Uterus (tissue), 4 donors: Measurements from ENCODE around the gene TRAF1. TPM values are rescaled to one million over a fixed set of nuclear protein-coding genes. Genes with fewer than 3 reads are reported as not detected.

Experiments
- DNase-seq, 2 donors: peaks; one replicate each; pipeline ENCODE4 v3.0.0-alpha.2; 2019 to 2020
- H3K27ac ChIP-seq, 2 donors: fragments of 200-600 bp; sonication (generic); 1 replicate in 1 of 2; 2 replicates in 1 of 2; pipeline ENCODE4 v1.5.1; 2016 to 2018
- H3K27me3 ChIP-seq, 2 donors: fragments of 200-600 bp; sonication (generic); one replicate each; pipeline ENCODE4 v1.5.1; 2018 to 2019; ENCODE audit warnings: control low read depth in 1 of 2
- H3K36me3 ChIP-seq, 2 donors: fragments of 200-600 bp; sonication (generic); one replicate each; pipeline ENCODE4 v1.5.1; 2019; ENCODE audit warnings: control low read depth in 1 of 2
- H3K4me1 ChIP-seq, 2 donors: fragments of 200-600 bp; sonication (generic); one replicate each; pipeline ENCODE4 v1.5.1; 2018 to 2019; ENCODE audit warnings: control low read depth in 1 of 2
- H3K4me3 ChIP-seq, 2 donors: fragments of 200-600 bp; sonication (generic); 1 replicate in 1 of 2; 2 replicates in 1 of 2; pipeline ENCODE4 v1.5.1; 2018 to 2019; ENCODE audit warnings: mild to moderate bottlenecking in 1 of 2
- H3K9me3 ChIP-seq, 2 donors: fragments of 200-600 bp; sonication (generic); one replicate each; pipeline ENCODE4 v1.5.1; 2019; ENCODE audit warnings: control low read depth in 1 of 2
- CTCF ChIP-seq, 4 experiments: fragments of 200-600 bp in 2 of 4; fragments of 450-650 bp in 2 of 4; sonication (generic) in 2 of 4; IDR thresholded peaks; one replicate each; pipeline ENCODE4 v1.5.1; 2016 to 2019; ENCODE audit warnings: antibody characterized with exemption in 4 of 4, mild to moderate bottlenecking in 2 of 4, moderate library complexity in 1 of 4
- POLR2A ChIP-seq, 2 donors: fragments of 450-650 bp; IDR thresholded peaks; one replicate each; pipeline ENCODE4 v1.6.1; 2016; ENCODE audit warnings: antibody characterized with exemption in 2 of 2, mild to moderate bottlenecking in 1 of 2, moderate library complexity in 1 of 2
- intact Hi-C: fragments of 100-400 bp; cut with DNase I; formaldehyde crosslinking; loops from one replicate; pipeline ENCODE4 v1.15.1; 2023; ENCODE audit warnings: low total_unique reads
- total RNA-seq, 4 donors: library from RNA; depleted of rRNA in 3 of 4; stranded (reverse); fragments of >200 nt in 3 of 4; gene quantifications; one replicate each; pipeline versions ENCODE4 v1.1.0 to v1.2.4, GENCODE V29; 2014 to 2023
- donor health status: DM: yes; HTN: yes; CAD: no.

TRAF1 gene
- total RNA-seq, 4 donors from 2014 or later = 0.51 to 8.7 (median 2.6) TPM

GRCh38 chr9:120883608-120883996 lies 43.0 kb downstream of the TRAF1 start:
- Histone ChIP-seq H3K27me3 (no peaks in the 10 kb centered on the region), H3K9me3 (no peaks in the 10 kb centered on the region), H3K4me1 (no peaks in the 10 kb centered on the region), H3K4me3 (no peak overlapping the region), H3K27ac (no peak overlapping the region), H3K36me3 (no peaks in the 10 kb centered on the region)
- TF ChIP-seq POLR2A (IDR thresholded peaks at IDR 0.05) = no peak
- no peak for TF ChIP-seq CTCF (IDR thresholded peaks at IDR 0.05)
- intact Hi-C loops = no loop called here
- DNase-seq = no peak

- Histone ChIP-seq H3K27me3 (no peaks in the 10 kb centered on the region), H3K36me3 (no peaks in the 10 kb centered on the region), H3K4me1 (no peaks in the 10 kb centered on the region), H3K4me3 (no peak overlapping the region), H3K9me3 (no peaks in the 10 kb centered on the region), H3K27ac (no peak overlapping the region)
- TF ChIP-seq CTCF (IDR thresholded peaks at IDR 0.05) (no peak), POLR2A (IDR thresholded peaks at IDR 0.05) (no peak)
- intact Hi-C loops = no loop called here
- no peak for DNase-seq
These were observed 43.5 kb downstream of the TRAF1 start for GRCh38 chr9:120882935-120883607.

- intact Hi-C loops = loop anchor here (5.0 kb wide), 1 partner anchor 58 kb away; no protein-coding TSS in a partner anchor
- Histone ChIP-seq H3K27ac (no peak overlapping the region), H3K4me3 (no peak overlapping the region), H3K36me3 (no peaks in the 10 kb centered on the region), H3K9me3 (no peaks in the 10 kb centered on the region), H3K4me1 (no peaks in the 10 kb centered on the region), H3K27me3 (no peaks in the 10 kb centered on the region)
- TF ChIP-seq POLR2A (IDR thresholded peaks at IDR 0.05) (no peak), CTCF (IDR thresholded peaks at IDR 0.05) (no peak)
- DNase-seq = no peak
These were observed 47.1 kb downstream of the TRAF1 start for GRCh38 chr9:120879446-120879845.

GRCh38 chr9:120878188-120879130 lies 48.1 kb downstream of the TRAF1 start:
- no peak overlapping the region for H3K4me3 ChIP-seq
- H3K27me3 ChIP-seq = no peaks in the 10 kb centered on the region
- TF ChIP-seq POLR2A (IDR thresholded peaks at IDR 0.05) = no peak
- no peak for TF ChIP-seq CTCF (IDR thresholded peaks at IDR 0.05)
- H3K27ac ChIP-seq = no peak overlapping the region
- DNase-seq = no peak
- no peaks in the 10 kb centered on the region for H3K36me3 ChIP-seq
- intact Hi-C loops = loop anchor here (5.0 kb wide), 1 partner anchor 59 kb away; no protein-coding TSS in a partner anchor
- H3K4me1 ChIP-seq = no peaks in the 10 kb centered on the region
- H3K9me3 ChIP-seq = no peaks in the 10 kb centered on the region
